ENCODE data around the gene TF. TPM values are rescaled to one million over a fixed set of nuclear protein-coding genes. Genes with fewer than 3 reads are reported as not detected.

Gene TF
- total and polyA plus RNA-seq, 4 donors: 333 to 708 (median 529) TPM

DNA sequence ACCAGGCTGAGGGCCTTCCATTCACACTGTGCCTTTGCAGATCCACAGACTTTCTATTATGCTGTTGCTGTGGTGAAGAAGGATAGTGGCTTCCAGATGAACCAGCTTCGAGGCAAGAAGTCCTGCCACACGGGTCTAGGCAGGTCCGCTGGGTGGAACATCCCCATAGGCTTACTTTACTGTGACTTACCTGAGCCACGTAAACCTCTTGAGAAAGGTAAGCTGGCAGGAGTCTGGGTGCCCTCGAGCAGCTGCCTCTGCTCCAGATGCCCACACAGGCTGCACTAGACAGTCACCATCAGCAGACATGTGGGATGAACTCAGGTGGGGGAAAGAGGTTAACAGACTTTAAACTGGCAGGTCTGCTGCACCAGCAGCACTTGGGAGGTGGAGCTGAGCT lies 8.3 kb downstream of the TF start:
- peaks cover 41% of the 10 kb centered on the region for H3K36me3 ChIP-seq (ENCODE audit: control insufficient read depth, insufficient read depth, low read length)
- H3K4me1 ChIP-seq (ENCODE audit: control insufficient read depth, insufficient read depth, low read length): peaks cover 10% of the 10 kb centered on the region
- WGBS (ENCODE audit: insufficient coverage): 100% methylated on average over 4 of the region's 5 CpGs
- no peak overlapping the region for H3K27ac ChIP-seq (ENCODE audit: low read depth, low read length)
- no peak overlapping the region for H3K4me3 ChIP-seq (ENCODE audit: low read depth, low read length)
- no peaks in the 10 kb centered on the region for H3K9me3 ChIP-seq (ENCODE audit: control insufficient read depth, insufficient read depth, low read length)
- no peak for DNase-seq (ENCODE audit: low read depth in 4 of 6, low spot score in 6 of 6)
- no peaks in the 10 kb centered on the region for H3K27me3 ChIP-seq (ENCODE audit: control insufficient read depth, insufficient read depth, low read length)

DNA sequence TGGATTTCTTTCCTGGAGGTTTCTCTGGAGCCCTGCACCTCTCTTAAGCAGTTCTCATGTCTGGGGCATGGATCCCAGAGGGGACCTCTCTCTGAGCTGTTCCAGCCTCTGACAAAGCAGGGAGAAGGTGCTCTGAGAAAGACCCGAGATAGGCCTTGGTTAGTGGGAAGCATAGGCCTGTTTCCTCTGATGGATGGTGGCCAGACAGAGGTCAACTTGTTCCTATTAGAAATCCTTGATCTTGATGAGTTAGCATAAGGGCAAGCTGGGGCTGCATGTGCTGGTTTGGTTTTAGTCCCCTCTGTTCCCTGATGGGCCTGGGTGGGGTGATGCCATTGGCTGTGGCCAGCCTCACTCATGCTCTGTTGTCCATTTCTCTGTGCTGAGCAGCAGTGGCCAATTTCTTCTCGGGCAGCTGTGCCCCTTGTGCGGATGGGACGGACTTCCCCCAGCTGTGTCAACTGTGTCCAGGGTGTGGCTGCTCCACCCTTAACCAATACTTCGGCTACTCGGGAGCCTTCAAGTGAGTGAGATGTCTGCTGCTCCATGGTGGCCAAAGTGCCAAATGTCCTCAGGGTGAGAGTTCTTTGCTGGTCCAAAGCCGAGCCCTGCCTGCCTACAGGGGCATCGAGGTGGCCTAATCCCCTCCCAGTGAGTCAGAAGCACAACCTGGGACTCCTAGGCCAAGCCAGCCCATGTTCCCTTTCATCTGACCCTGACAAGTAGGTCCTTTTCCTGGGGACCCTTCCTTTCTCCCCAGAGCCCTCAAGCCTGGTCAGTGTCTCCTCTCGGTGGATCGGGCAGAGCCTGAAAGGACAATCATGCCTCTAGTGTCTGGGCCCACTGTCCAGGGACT lies 9.0 kb downstream of the TF start:
- peaks cover 42% of the 10 kb centered on the region for H3K36me3 ChIP-seq (ENCODE audit: control insufficient read depth, insufficient read depth, low read length)
- no peak overlapping the region for H3K27ac ChIP-seq (ENCODE audit: low read depth, low read length)
- H3K4me3 ChIP-seq (ENCODE audit: low read depth, low read length): no peak overlapping the region
- no peak for DNase-seq (ENCODE audit: low read depth in 4 of 6, low spot score in 6 of 6)
- H3K9me3 ChIP-seq (ENCODE audit: control insufficient read depth, insufficient read depth, low read length): no peaks in the 10 kb centered on the region
- H3K4me1 ChIP-seq (ENCODE audit: control insufficient read depth, insufficient read depth, low read length): peaks cover 8% of the 10 kb centered on the region
- no peaks in the 10 kb centered on the region for H3K27me3 ChIP-seq (ENCODE audit: control insufficient read depth, insufficient read depth, low read length)
- 80% methylated on average over 10 of the region's 10 CpGs for WGBS (ENCODE audit: insufficient coverage)

GRCh38 chr3:133756716-133757694 lies 10.8 kb downstream of the TF start:
- Histone ChIP-seq H3K4me1 (ENCODE audit: control insufficient read depth, insufficient read depth, low read length) (peaks cover 4% of the 10 kb centered on the region), H3K36me3 (ENCODE audit: control insufficient read depth, insufficient read depth, low read length) (peaks cover 44% of the 10 kb centered on the region), H3K27me3 (ENCODE audit: control insufficient read depth, insufficient read depth, low read length) (no peaks in the 10 kb centered on the region), H3K27ac (ENCODE audit: low read depth, low read length) (no peak overlapping the region), H3K9me3 (ENCODE audit: control insufficient read depth, insufficient read depth, low read length) (no peaks in the 10 kb centered on the region), H3K4me3 (ENCODE audit: low read depth, low read length) (no peak overlapping the region)
- no peak for DNase-seq (ENCODE audit: low read depth in 4 of 6, low spot score in 6 of 6)
- WGBS (ENCODE audit: insufficient coverage): 83% methylated on average over 19 of the region's 20 CpGs

- Histone ChIP-seq H3K4me3 (ENCODE audit: low read depth, low read length) (no peak overlapping the region), H3K9me3 (ENCODE audit: control insufficient read depth, insufficient read depth, low read length) (no peaks in the 10 kb centered on the region), H3K4me1 (ENCODE audit: control insufficient read depth, insufficient read depth, low read length) (peaks cover 4% of the 10 kb centered on the region), H3K27ac (ENCODE audit: low read depth, low read length) (no peak overlapping the region), H3K36me3 (ENCODE audit: control insufficient read depth, insufficient read depth, low read length) (peaks cover 44% of the 10 kb centered on the region), H3K27me3 (ENCODE audit: control insufficient read depth, insufficient read depth, low read length) (no peaks in the 10 kb centered on the region)
- 88% methylated on average over 5 of the region's 6 CpGs for WGBS (ENCODE audit: insufficient coverage)
- DNase-seq (ENCODE audit: low read depth in 4 of 6, low spot score in 6 of 6): no peak
Measured at GRCh38 chr3:133757701-133758567, 11.7 kb downstream of the TF start.

DNA sequence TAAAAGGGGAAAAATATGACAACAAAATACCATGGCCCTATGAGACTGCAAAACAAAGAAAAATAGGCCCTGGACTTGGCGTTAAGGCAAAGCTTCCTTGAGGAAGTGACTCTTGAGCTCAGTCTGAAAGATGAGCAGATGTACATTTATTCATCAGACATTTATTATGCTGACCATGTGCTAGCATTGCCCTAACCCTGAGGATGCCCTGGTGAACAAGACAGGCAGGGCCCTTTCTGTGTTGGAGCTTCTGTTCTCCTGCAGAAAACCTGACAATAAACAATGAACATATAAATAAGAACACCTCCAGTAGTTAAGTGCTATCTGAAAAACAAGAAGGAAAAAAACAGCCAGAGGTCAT lies 12.4 kb downstream of the TF start:
- Histone ChIP-seq H3K4me3 (ENCODE audit: low read depth, low read length) (no peak overlapping the region), H3K9me3 (ENCODE audit: control insufficient read depth, insufficient read depth, low read length) (no peaks in the 10 kb centered on the region), H3K27me3 (ENCODE audit: control insufficient read depth, insufficient read depth, low read length) (no peaks in the 10 kb centered on the region), H3K4me1 (ENCODE audit: control insufficient read depth, insufficient read depth, low read length) (peaks cover 4% of the 10 kb centered on the region), H3K36me3 (ENCODE audit: control insufficient read depth, insufficient read depth, low read length) (peaks cover 41% of the 10 kb centered on the region), H3K27ac (ENCODE audit: low read depth, low read length) (no peak overlapping the region)
- WGBS (ENCODE audit: insufficient coverage): 83% methylated on average over 1 of the region's 1 CpG
- DNase-seq (ENCODE audit: low read depth in 4 of 6, low spot score in 6 of 6): no peak

DNA sequence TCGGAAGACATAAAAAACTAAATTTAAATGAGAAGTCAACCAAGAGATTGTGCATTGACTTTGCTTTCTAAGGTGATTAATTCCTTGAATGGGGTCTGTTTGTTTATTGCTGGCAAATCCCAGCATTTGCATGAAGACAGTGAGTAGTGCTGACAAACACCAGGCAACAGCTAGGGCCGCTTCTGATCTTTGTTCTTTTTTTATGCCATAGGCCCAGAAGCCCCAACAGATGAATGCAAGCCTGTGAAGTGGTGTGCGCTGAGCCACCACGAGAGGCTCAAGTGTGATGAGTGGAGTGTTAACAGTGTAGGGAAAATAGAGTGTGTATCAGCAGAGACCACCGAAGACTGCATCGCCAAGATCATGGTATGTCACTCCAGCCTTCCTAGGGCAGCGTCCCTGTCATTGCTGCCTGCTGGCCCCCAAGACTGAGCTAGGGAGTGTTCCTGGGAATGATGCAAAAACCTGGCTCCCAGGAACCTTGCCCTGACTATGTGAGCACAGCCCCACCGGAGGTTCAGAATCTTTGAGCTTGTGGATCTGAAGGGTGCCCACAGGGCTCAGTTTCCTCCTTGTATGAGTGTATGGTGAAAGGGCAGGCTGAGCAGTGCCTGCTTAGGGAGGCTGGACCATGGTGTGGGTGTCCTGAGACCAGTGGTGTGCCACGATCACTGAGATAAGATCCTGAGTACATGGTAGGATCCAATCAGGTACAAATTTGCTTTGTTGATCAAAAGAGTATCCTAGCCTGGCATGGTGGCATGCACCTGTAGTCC lies 13.0 kb downstream of the TF start:
- Histone ChIP-seq H3K27ac (ENCODE audit: low read depth, low read length) (no peak overlapping the region), H3K27me3 (ENCODE audit: control insufficient read depth, insufficient read depth, low read length) (no peaks in the 10 kb centered on the region), H3K4me1 (ENCODE audit: control insufficient read depth, insufficient read depth, low read length) (peaks cover 4% of the 10 kb centered on the region), H3K4me3 (ENCODE audit: low read depth, low read length) (no peak overlapping the region), H3K36me3 (ENCODE audit: control insufficient read depth, insufficient read depth, low read length) (peaks cover 35% of the 10 kb centered on the region), H3K9me3 (ENCODE audit: control insufficient read depth, insufficient read depth, low read length) (no peaks in the 10 kb centered on the region)
- WGBS (ENCODE audit: insufficient coverage): 85% methylated on average over 9 of the region's 9 CpGs
- no peak for DNase-seq (ENCODE audit: low read depth in 4 of 6, low spot score in 6 of 6)

DNA sequence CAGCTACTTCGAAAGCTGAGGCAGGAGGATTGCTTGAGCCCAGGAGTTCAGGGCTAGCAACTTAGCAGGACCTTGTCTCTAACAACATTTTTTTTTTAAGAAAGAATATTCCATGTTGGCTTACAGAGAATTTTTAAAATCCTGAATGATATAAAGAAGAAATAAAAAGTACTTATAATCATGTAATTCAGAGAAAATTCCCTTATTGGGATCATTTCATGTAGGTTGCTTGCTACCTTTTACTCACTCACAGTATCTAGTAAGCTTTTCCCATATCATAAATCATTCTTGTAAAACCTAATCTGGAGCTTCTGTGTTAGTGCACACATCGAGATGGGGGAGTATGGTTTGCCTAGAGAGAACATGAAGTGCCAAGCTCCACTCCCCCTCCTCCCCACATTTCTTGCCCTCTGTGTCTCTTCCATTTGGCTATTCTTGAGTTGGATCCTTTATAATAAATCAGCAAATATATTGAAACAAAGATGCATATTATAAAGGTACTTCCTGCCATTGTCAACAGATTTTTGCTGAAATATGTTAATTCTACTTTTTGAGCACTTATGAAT lies 13.6 kb downstream of the TF start:
- H3K9me3 ChIP-seq (ENCODE audit: control insufficient read depth, insufficient read depth, low read length): no peaks in the 10 kb centered on the region
- no peak overlapping the region for H3K4me3 ChIP-seq (ENCODE audit: low read depth, low read length)
- peaks cover 31% of the 10 kb centered on the region for H3K36me3 ChIP-seq (ENCODE audit: control insufficient read depth, insufficient read depth, low read length)
- peaks cover 4% of the 10 kb centered on the region for H3K4me1 ChIP-seq (ENCODE audit: control insufficient read depth, insufficient read depth, low read length)
- no CpG with 5 or more reads among the region's 2 CpGs for WGBS (ENCODE audit: insufficient coverage)
- DNase-seq (ENCODE audit: low read depth in 4 of 6, low spot score in 6 of 6): no peak
- no peak overlapping the region for H3K27ac ChIP-seq (ENCODE audit: low read depth, low read length)
- no peaks in the 10 kb centered on the region for H3K27me3 ChIP-seq (ENCODE audit: control insufficient read depth, insufficient read depth, low read length)

DNA sequence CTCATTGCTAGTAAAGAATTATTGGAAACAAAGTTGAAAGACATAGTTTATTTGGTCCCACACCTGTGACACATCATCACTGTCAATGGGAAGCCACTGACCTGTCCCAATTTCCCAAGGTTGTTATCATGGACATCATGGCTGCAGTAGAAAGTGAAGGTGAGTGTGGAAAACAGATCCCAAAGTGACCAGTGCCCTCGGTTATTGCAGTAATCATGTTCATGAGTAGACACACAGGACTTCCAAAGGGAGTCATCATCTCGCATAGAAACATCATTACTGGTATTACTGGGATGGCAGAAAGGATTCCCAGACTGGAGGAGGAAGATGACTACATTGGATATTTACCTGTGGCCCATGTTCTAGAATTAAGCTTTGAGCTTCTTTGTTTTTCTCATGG lies 14.7 kb downstream of the TF start:
- no peak overlapping the region for H3K4me3 ChIP-seq (ENCODE audit: low read depth, low read length)
- H3K27ac ChIP-seq (ENCODE audit: low read depth, low read length): no peak overlapping the region
- peaks cover 4% of the 10 kb centered on the region for H3K4me1 ChIP-seq (ENCODE audit: control insufficient read depth, insufficient read depth, low read length)
- DNase-seq (ENCODE audit: low read depth in 4 of 6, low spot score in 6 of 6): no peak
- H3K36me3 ChIP-seq (ENCODE audit: control insufficient read depth, insufficient read depth, low read length): peaks cover 23% of the 10 kb centered on the region
- no peaks in the 10 kb centered on the region for H3K27me3 ChIP-seq (ENCODE audit: control insufficient read depth, insufficient read depth, low read length)
- H3K9me3 ChIP-seq (ENCODE audit: control insufficient read depth, insufficient read depth, low read length): no peaks in the 10 kb centered on the region
- 100% methylated on average over 1 of the region's 2 CpGs for WGBS (ENCODE audit: insufficient coverage)

All from spinal cord (tissue), 10 donors.